Measurements from ENCODE around the gene LTBP3. TPM values are rescaled to one million over a fixed set of nuclear protein-coding genes. Genes with fewer than 3 reads are reported as not detected.
A peak's percentile ranks its signal among the peaks of the same experiment; 100 is the strongest.

The LTBP3 gene
- total RNA-seq, 4 donors from 2014 or later, result 18.5 to 56.6 (median 35.6) TPM

DNA sequence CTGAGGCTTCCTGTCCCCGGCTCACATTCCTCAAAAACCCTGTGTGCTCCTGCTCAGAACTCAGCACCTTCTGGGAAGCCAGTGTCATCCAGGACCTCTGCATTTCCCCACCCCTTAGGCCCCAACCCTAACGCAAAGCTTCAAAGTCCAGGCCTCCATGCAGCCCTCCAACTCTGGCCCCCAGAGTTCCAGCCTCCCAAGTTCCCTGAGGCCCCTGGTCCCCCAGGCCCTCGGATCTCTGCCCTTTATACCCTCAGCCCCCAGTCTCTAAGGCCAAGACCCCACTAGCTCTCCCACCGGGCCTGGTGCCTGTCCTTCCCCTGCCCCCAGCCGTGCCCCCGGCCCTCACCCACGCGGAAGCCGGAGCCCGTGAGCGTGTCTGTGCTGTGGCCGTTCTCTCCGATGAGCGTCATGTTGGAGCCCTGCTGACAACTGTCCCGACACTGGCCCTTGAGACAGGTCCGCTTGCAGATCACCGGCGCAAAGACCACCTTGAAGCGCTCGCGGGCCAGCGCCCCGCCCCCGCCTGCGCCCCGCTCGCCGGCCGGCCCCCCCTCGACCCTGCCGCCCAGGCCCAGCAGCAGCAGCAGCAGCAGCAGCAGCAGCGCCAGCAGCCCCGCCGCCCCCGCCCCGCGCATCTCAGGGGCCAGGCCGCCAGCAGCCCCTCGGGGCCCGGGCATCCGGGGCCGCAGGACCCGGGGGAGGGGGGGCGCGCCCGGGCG, 718 bp downstream of the LTBP3 start:
- H3K27me3 ChIP-seq, result no peaks in the 10 kb centered on the region
- H3K27ac ChIP-seq, result peak overlapping the region; percentile 95 to 99 (median 97)
- DNase-seq (no peak), ATAC-seq (no peak)
- H3K4me3 ChIP-seq, result peak overlapping the region; percentile 55 to 70 (median 63)
- TF ChIP-seq, protein P1, sequence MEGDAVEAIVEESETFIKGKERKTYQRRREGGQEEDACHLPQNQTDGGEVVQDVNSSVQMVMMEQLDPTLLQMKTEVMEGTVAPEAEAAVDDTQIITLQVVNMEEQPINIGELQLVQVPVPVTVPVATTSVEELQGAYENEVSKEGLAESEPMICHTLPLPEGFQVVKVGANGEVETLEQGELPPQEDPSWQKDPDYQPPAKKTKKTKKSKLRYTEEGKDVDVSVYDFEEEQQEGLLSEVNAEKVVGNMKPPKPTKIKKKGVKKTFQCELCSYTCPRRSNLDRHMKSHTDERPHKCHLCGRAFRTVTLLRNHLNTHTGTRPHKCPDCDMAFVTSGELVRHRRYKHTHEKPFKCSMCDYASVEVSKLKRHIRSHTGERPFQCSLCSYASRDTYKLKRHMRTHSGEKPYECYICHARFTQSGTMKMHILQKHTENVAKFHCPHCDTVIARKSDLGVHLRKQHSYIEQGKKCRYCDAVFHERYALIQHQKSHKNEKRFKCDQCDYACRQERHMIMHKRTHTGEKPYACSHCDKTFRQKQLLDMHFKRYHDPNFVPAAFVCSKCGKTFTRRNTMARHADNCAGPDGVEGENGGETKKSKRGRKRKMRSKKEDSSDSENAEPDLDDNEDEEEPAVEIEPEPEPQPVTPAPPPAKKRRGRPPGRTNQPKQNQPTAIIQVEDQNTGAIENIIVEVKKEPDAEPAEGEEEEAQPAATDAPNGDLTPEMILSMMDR (IDR thresholded peaks at IDR 0.05 in 4 of 5, conservative IDR thresholded peaks at IDR 0.05 in 1 of 5), result no peak
- no peak for TF ChIP-seq POLR2A (IDR thresholded peaks at IDR 0.05)
- no peaks in the 10 kb centered on the region for H3K9me3 ChIP-seq
- H3K4me1 ChIP-seq, result peaks cover 61% of the 10 kb centered on the region in 2 donors
- intact Hi-C loops (cut with DNase I; ENCODE audit: low total_unique reads) (loop anchor here (1.0 kb wide), 1 partner anchor 17 kb away; no protein-coding TSS in a partner anchor), in situ Hi-C loops (cut with MboI; ENCODE audit: low sequenced_read_pairs in 4 of 4) (no loop called here)
- no peaks in the 10 kb centered on the region for H3K36me3 ChIP-seq

DNA sequence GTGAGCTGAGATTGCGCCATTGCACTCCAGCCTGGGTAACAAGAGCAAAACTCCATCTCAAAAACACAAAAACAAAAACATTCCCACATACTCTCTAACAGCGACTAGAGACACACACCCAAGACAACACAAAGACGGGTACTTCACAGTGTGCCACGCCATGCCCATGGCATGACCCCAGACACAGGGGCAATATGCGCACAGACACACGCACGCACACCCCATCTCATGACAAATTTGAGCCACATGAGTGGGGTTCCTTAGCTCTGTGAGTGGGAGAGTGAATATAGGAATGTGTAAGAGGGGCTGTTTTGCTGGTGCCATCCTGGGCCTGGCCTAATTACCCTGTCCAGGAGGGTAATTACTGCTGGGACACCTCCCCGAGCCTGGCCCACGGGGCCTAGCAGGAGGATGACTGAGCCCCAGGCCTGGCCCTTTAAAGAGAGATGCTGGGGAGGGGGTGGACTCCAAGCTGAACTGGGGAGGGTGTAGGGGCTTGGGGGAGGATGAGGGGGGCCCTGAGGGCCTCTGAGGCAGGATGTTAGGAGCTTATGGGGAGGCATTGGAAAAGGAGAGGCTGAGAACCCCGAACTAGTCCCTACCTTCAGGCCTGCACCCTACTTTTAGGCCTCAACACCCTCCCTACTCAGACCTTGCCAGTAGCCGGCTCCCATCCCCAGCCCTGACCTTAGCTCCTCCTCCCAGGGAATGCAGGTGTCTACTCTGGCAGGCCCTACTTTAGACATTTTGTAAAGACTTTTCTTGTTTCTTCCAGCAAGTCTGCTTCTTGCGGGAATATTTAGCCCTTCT, 1.5 kb downstream of the LTBP3 start:
- no peaks in the 10 kb centered on the region for H3K27me3 ChIP-seq
- in situ Hi-C loops (cut with MboI; ENCODE audit: low sequenced_read_pairs in 4 of 4), result no loop called here
- DNase-seq, result no peak

DNA sequence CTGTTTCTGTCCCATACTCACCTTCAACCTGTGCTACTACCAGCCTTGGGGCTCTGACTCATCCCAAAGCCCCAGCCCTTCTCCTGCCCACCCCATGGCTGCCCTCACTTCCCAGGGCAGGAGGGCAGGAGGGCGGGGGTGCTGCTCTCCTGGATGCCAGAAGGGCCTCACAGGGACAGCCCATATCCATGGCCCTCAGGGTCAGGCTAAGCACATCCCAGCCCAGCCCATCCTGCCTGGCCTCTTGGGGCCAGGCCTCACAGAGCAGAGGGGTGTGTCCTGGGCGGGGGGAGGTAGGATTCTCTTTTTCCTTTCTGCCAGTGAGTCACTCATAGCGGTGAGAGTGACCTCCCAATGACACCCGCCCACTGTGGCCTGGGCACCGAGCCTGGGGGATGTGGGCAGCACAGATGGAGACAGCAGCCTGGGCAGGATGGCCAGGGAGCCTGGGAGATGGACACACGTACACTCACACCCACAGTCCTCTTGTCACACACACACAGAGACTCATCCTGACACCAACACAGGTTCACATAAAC, 2.4 kb downstream of the LTBP3 start:
- Histone ChIP-seq H3K9me3 (no peaks in the 10 kb centered on the region), H3K27me3 (no peaks in the 10 kb centered on the region), H3K4me3 (no peak overlapping the region), H3K27ac (peak overlapping the region; percentile 95 to 99 (median 97)), H3K4me1 (peaks cover 47 to 49% of the 10 kb centered on the region in 2 donors), H3K36me3 (no peaks in the 10 kb centered on the region)
- in situ Hi-C loops (cut with MboI; ENCODE audit: low sequenced_read_pairs in 4 of 4) (no loop called here), intact Hi-C loops (cut with DNase I; ENCODE audit: low total_unique reads) (no loop called here)
- peak in 1 of 2 donors; percentile 8 for TF ChIP-seq POLR2A (IDR thresholded peaks at IDR 0.05)
- TF ChIP-seq, protein P1 (IDR thresholded peaks at IDR 0.05 in 4 of 5, conservative IDR thresholded peaks at IDR 0.05 in 1 of 5), result no peak
- peak in 1 of 2 donors; percentile 80 for DNase-seq
- peak in 1 of 2 donors; percentile 6 for ATAC-seq

More for the DNA sequence above, 1.5 kb downstream of the LTBP3 start:
- no peak for ATAC-seq
- intact Hi-C loops (cut with DNase I; ENCODE audit: low total_unique reads), result no loop called here
- Histone ChIP-seq H3K4me3 (peak overlapping the region; percentile 47 to 70 (median 63)), H3K36me3 (no peaks in the 10 kb centered on the region), H3K4me1 (peaks cover 56 to 59% of the 10 kb centered on the region in 2 donors), H3K9me3 (no peaks in the 10 kb centered on the region), H3K27ac (peak overlapping the region; percentile 95 to 99 (median 97))
- TF ChIP-seq POLR2A (IDR thresholded peaks at IDR 0.05), result no peak
- TF ChIP-seq, protein P1 (IDR thresholded peaks at IDR 0.05 in 4 of 5, conservative IDR thresholded peaks at IDR 0.05 in 1 of 5), result no peak

DNA sequence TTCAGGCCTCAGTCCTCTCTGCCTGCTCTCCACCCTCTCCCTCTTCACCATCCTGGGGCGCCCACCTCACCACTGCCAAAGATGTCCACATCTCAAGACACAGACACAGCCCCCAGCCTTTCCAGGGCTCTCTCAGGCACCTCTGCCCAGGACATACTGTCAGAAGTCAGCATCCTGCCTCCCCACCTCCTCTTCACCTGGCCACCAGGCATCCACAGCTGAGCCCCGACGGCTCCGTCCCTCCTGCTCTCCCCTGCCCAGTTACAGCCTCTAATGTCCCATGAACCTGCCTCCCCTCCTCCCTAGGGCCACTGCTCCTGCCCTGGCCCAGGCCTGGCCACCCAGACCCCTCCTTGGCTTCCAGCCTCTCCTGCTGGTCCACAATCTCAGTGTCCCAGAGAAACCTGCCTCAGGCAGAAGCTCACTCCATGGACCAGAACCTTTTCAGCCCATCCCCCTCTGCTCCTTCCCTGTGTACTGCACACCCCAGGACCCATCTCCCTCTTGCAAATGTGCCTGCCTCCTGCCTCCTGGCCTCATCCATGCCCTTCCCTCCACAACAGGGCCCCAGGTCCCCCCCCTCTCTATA, 3.2 kb downstream of the LTBP3 start:
- Histone ChIP-seq H3K4me3 (no peak overlapping the region), H3K27ac (peak overlapping the region; percentile 95 to 99 (median 97))
- in situ Hi-C loops (cut with MboI; ENCODE audit: low sequenced_read_pairs in 4 of 4), result no loop called here

More for the DNA sequence above, 3.2 kb downstream of the LTBP3 start:
- Histone ChIP-seq H3K4me1 (peaks cover 38 to 41% of the 10 kb centered on the region in 2 donors), H3K9me3 (no peaks in the 10 kb centered on the region), H3K27me3 (no peaks in the 10 kb centered on the region), H3K36me3 (no peaks in the 10 kb centered on the region)
- intact Hi-C loops (cut with DNase I; ENCODE audit: low total_unique reads), result no loop called here
- DNase-seq (no peak), ATAC-seq (no peak)
- no peak for TF ChIP-seq POLR2A (IDR thresholded peaks at IDR 0.05)
- TF ChIP-seq, protein P1 (IDR thresholded peaks at IDR 0.05 in 4 of 5, conservative IDR thresholded peaks at IDR 0.05 in 1 of 5), result no peak

All from gastrocnemius medialis (tissue), 4 donors.